Liver (tissue), 9 donors: Measurements from ENCODE around the gene MN1. TPM values are rescaled to one million over a fixed set of nuclear protein-coding genes. Genes with fewer than 3 reads are reported as not detected.

Experiments
- DNase-seq: peaks from one replicate; pipeline ENCODE4 v3.0.0-alpha.2; 2017; ENCODE audit warnings: low spot score
- H3K27ac ChIP-seq, 2 donors: one replicate each; pipeline ENCODE4 v1.7.0; 2013; ENCODE audit warnings: inconsistent platforms in 2 of 2, low read length in 2 of 2, control low read depth in 1 of 2, low read depth in 1 of 2, mild to moderate bottlenecking in 1 of 2
- H3K27me3 ChIP-seq, 4 donors: one replicate each; pipeline versions ENCODE4 v1.6.1 to v1.7.0; 2013; ENCODE audit warnings: low read length in 3 of 4, inconsistent platforms in 1 of 4, mild to moderate bottlenecking in 1 of 4, moderate library complexity in 1 of 4; ENCODE audit not compliant: control insufficient read depth in 4 of 4, insufficient read depth in 4 of 4
- H3K36me3 ChIP-seq, 4 donors: one replicate each; pipeline versions ENCODE4 v1.6.1 to v1.7.0; 2013; ENCODE audit warnings: low read length in 3 of 4, mild to moderate bottlenecking in 3 of 4, low read depth in 1 of 4, moderate library complexity in 1 of 4; ENCODE audit not compliant: control insufficient read depth in 4 of 4, insufficient read depth in 3 of 4
- H3K4me1 ChIP-seq, 4 donors: one replicate each; pipeline versions ENCODE4 v1.6.1 to v1.7.0; 2013; ENCODE audit warnings: low read length in 3 of 4, mild to moderate bottlenecking in 3 of 4, moderate library complexity in 1 of 4; ENCODE audit not compliant: control insufficient read depth in 4 of 4, insufficient read depth in 4 of 4
- H3K4me3 ChIP-seq, 3 donors: one replicate each; pipeline versions ENCODE4 v1.6.1 to v1.7.0; 2013; ENCODE audit warnings: low read length in 3 of 3, control low read depth in 1 of 3, low read depth in 1 of 3, mild to moderate bottlenecking in 1 of 3
- H3K9ac ChIP-seq, 2 donors: one replicate each; pipeline ENCODE4 v1.7.0; 2013; ENCODE audit warnings: low read length in 2 of 2, mild to moderate bottlenecking in 2 of 2, moderate library complexity in 2 of 2, control low read depth in 1 of 2, low read depth in 1 of 2
- H3K9me3 ChIP-seq, 4 donors: one replicate each; pipeline versions ENCODE4 v1.6.1 to v1.7.0; 2013; ENCODE audit warnings: low read length in 3 of 4; ENCODE audit not compliant: control insufficient read depth in 4 of 4
- CTCF ChIP-seq: fragments of 150-350 bp; IDR thresholded peaks from 2 replicates; pipeline ENCODE4 v1.5.1; 2017; ENCODE audit warnings: improper control_type of control experiment, low read depth, low read length; ENCODE audit not compliant: missing input control
- EGR1 ChIP-seq, 2 donors: IDR thresholded peaks; 2 replicates each; pipeline ENCODE4 v1.6.1; 2016 to 2018; ENCODE audit warnings: antibody characterized with exemption in 2 of 2, low read depth in 2 of 2
- FOXA2 ChIP-seq: IDR thresholded peaks from 2 replicates; pipeline ENCODE4 v1.6.1; 2016; ENCODE audit warnings: antibody characterized with exemption
- GABPA ChIP-seq, 2 donors: IDR thresholded peaks in 1 of 2; conservative IDR thresholded peaks in 1 of 2; 2 replicates each; pipeline ENCODE4 v1.6.1; 2016; ENCODE audit warnings: antibody characterized with exemption in 2 of 2, mild to moderate bottlenecking in 1 of 2, moderate library complexity in 1 of 2
- HNF4A ChIP-seq, 2 donors: conservative IDR thresholded peaks; 2 replicates each; pipeline ENCODE4 v1.6.1; 2016; ENCODE audit warnings: antibody characterized with exemption in 2 of 2, mild to moderate bottlenecking in 2 of 2
- HNF4G ChIP-seq: IDR thresholded peaks from 2 replicates; pipeline ENCODE4 v1.6.1; 2016; ENCODE audit warnings: antibody characterized with exemption
- MAX ChIP-seq: IDR thresholded peaks from 2 replicates; pipeline ENCODE4 v1.6.1; 2016; ENCODE audit warnings: antibody characterized with exemption
- NR2F2 ChIP-seq: IDR thresholded peaks from 2 replicates; pipeline ENCODE4 v1.6.1; 2016; ENCODE audit warnings: antibody characterized with exemption
- RAD21 ChIP-seq, 2 donors: IDR thresholded peaks; 2 replicates each; pipeline ENCODE4 v1.6.1; 2016; ENCODE audit warnings: antibody characterized with exemption in 2 of 2, mild to moderate bottlenecking in 2 of 2
- REST ChIP-seq: IDR thresholded peaks from 2 replicates; pipeline ENCODE4 v1.6.1; 2016; ENCODE audit warnings: antibody characterized with exemption, mild to moderate bottlenecking
- SP1 ChIP-seq: IDR thresholded peaks from 2 replicates; pipeline ENCODE4 v1.6.1; 2018; ENCODE audit warnings: antibody characterized with exemption, mild to moderate bottlenecking
- TAF1 ChIP-seq: conservative IDR thresholded peaks from 2 replicates; pipeline ENCODE4 v1.6.1; 2016; ENCODE audit warnings: antibody characterized with exemption, mild to moderate bottlenecking
- YY1 ChIP-seq: IDR thresholded peaks from 2 replicates; pipeline ENCODE4 v1.6.1; 2016; ENCODE audit warnings: antibody characterized with exemption, mild to moderate bottlenecking
- WGBS: extraction: QIAGEN DNeasy Blood & Tissue Kit; methylation state at CpG from one replicate; pipeline ENCODE4 v1.1.7; 2013; 5-methylcytosine and 5-hydroxymethylcytosine counted together
- polyA plus RNA-seq, 2 donors: library from polyadenylated mRNA; stranded (reverse) in 1 of 2; unstranded in 1 of 2; fragments of 200-250 nt in 1 of 2; fragments of >200 nt in 1 of 2; fragmentation: Nextera tagmentation in 1 of 2; extraction: Ambion mirVana in 1 of 2; gene quantifications; one replicate each; pipeline versions ENCODE4 v1.2.1 to v1.2.3, GENCODE V29; 2013 to 2015
- total RNA-seq, 2 donors: library from RNA; depleted of rRNA; stranded (reverse); fragments of >200 nt; gene quantifications; one replicate each; pipeline ENCODE4 v1.2.3, GENCODE V29; 2014
- donor health status: healthy.
- donor health status: healthy.
- donor health status: healthy.
- donor health status: healthy.
- donor health status: healthy.

MN1 gene
- total and polyA plus RNA-seq, 4 donors, result 0.10 to 0.33 (median 0.21) TPM

GRCh38 chr22:27740202-27740748 is 61.3 kb downstream of the MN1 start (continued):
- TF ChIP-seq REST (no peak), FOXA2 (no peak), EGR1 (IDR thresholded peaks at IDR 0.05; ENCODE audit: low read depth in 2 of 2) (no peak), MAX (no peak)

- no peaks in the 10 kb centered on the region for H3K4me1 ChIP-seq
- peaks cover 0 to 3% (median 0%) of the 10 kb centered on the region in 4 donors for H3K9me3 ChIP-seq
- TF ChIP-seq CTCF, result no peak
- TF ChIP-seq NR2F2, result no peak
- TF ChIP-seq MAX, result no peak
- no peak for TF ChIP-seq HNF4A (conservative IDR thresholded peaks at IDR 0.05)
- no peak for TF ChIP-seq YY1
- no peak for TF ChIP-seq GABPA (IDR thresholded peaks at IDR 0.05 in 1 of 2, conservative IDR thresholded peaks at IDR 0.05 in 1 of 2)
- TF ChIP-seq SP1, result no peak
- TF ChIP-seq REST, result no peak
- no peak for TF ChIP-seq TAF1
- TF ChIP-seq HNF4G, result no peak
- TF ChIP-seq RAD21 (IDR thresholded peaks at IDR 0.05), result no peak
- WGBS, result 89% methylated on average over 4 of the region's 4 CpGs
- H3K9ac ChIP-seq, result no peak overlapping the region
- H3K27ac ChIP-seq, result no peak overlapping the region
- DNase-seq, result no peak
- H3K27me3 ChIP-seq, result peaks cover 0 to 3% (median 0%) of the 10 kb centered on the region in 4 donors
- no peak overlapping the region for H3K4me3 ChIP-seq
- no peaks in the 10 kb centered on the region for H3K36me3 ChIP-seq
Measured at GRCh38 chr22:27737521-27737920, 64.0 kb downstream of the MN1 start.
